Hepatocyte (in vitro differentiated cells): ENCODE measurements around the gene GRM4. TPM values are rescaled to one million over a fixed set of nuclear protein-coding genes. Genes with fewer than 3 reads are reported as not detected.

Source experiments
- DNase-seq: peaks from one replicate; pipeline ENCODE4 v3.0.0-alpha.2; 2016; ENCODE audit warnings: low spot score
- H2AFZ ChIP-seq: fragments of 200-600 bp; sonication (generic); 2 replicates; pipeline ENCODE4 v1.6.0; 2016; ENCODE audit warnings: antibody characterized with exemption, mild to moderate bottlenecking
- H3K27ac ChIP-seq: fragments of 200-600 bp; sonication (generic); 2 replicates; pipeline ENCODE4 v1.5.1; 2016; ENCODE audit warnings: mild to moderate bottlenecking
- H3K27me3 ChIP-seq: fragments of 200-600 bp; sonication (generic); 2 replicates; pipeline ENCODE4 v1.6.1; 2016
- H3K36me3 ChIP-seq: fragments of 200-600 bp; sonication (generic); replicated peaks from 2 replicates; pipeline ENCODE4 v1.5.1; 2016; ENCODE audit warnings: low read depth; ENCODE audit not compliant: insufficient read depth
- H3K4me1 ChIP-seq: fragments of 200-600 bp; sonication (generic); 2 replicates; pipeline ENCODE4 v1.5.1; 2016; ENCODE audit warnings: mild to moderate bottlenecking, moderate library complexity; ENCODE audit not compliant: insufficient read depth
- H3K4me2 ChIP-seq: fragments of 200-600 bp; sonication (generic); 2 replicates; pipeline ENCODE4 v1.6.0; 2016
- H3K4me3 ChIP-seq: fragments of 200-600 bp; sonication (generic); 2 replicates; pipeline ENCODE4 v1.5.1; 2016; ENCODE audit warnings: mild to moderate bottlenecking
- H3K79me2 ChIP-seq: fragments of 200-600 bp; sonication (generic); 2 replicates; pipeline ENCODE4 v1.6.0; 2017; ENCODE audit warnings: mild to moderate bottlenecking
- H3K9me2 ChIP-seq: fragments of 200-600 bp; sonication (generic); replicated peaks from 2 replicates; pipeline ENCODE4 v1.6.0; 2017; ENCODE audit warnings: mild to moderate bottlenecking; ENCODE audit not compliant: insufficient read depth
- H3K9me3 ChIP-seq: fragments of 200-600 bp; sonication (generic); 2 replicates; pipeline ENCODE4 v1.5.1; 2016; ENCODE audit warnings: low read depth, mild to moderate bottlenecking
- H4K20me1 ChIP-seq: fragments of 200-600 bp; sonication (generic); 2 replicates; pipeline ENCODE4 v1.6.0; 2016; ENCODE audit warnings: mild to moderate bottlenecking; ENCODE audit not compliant: insufficient read depth, poor library complexity, severe bottlenecking
- EZH2 ChIP-seq: fragments of 200-600 bp; sonication (generic); IDR thresholded peaks from 2 replicates; pipeline ENCODE4 v1.6.1; 2016; ENCODE audit warnings: antibody characterized with exemption, mild to moderate bottlenecking, borderline replicate concordance
- EZH2phosphoT487 ChIP-seq: fragments of 200-600 bp; sonication (generic); IDR thresholded peaks from one replicate; pipeline ENCODE4 v1.6.1; 2018; ENCODE audit warnings: antibody characterized with exemption, mild to moderate bottlenecking, low read depth, moderate library complexity; ENCODE audit not compliant: unreplicated experiment, severe bottlenecking
- WGBS: methylation state at CpG from one replicate; pipeline ENCODE4 v1.1.6; 2016; ENCODE audit warnings: low lambda C conversion rate; ENCODE audit errors: missing lambda C conversion rate; 5-methylcytosine and 5-hydroxymethylcytosine counted together
- polyA plus RNA-seq: library from polyadenylated mRNA; unstranded; fragments of >200 nt; fragmentation: Nextera tagmentation; extraction: Ambion mirVana; gene quantifications from 2 replicates; pipeline ENCODE4 v1.2.1, GENCODE V29; 2016
- total RNA-seq: library from RNA; depleted of rRNA; stranded (reverse); fragments of >200 nt; gene quantifications from 2 replicates; pipeline ENCODE4 v1.2.3, GENCODE V29; 2014
- TF ChIP-seq, protein P1 (sequence below): fragments of 200-600 bp; sonication (generic); IDR thresholded peaks from 2 replicates; pipeline ENCODE4 v1.5.1; 2016; ENCODE audit warnings: antibody characterized with exemption, mild to moderate bottlenecking; ENCODE audit not compliant: poor library complexity

Gene GRM4
- total and polyA plus RNA-seq, 2 experiments from 2014 or later, result 0.03 TPM; not detected in 1

DNA sequence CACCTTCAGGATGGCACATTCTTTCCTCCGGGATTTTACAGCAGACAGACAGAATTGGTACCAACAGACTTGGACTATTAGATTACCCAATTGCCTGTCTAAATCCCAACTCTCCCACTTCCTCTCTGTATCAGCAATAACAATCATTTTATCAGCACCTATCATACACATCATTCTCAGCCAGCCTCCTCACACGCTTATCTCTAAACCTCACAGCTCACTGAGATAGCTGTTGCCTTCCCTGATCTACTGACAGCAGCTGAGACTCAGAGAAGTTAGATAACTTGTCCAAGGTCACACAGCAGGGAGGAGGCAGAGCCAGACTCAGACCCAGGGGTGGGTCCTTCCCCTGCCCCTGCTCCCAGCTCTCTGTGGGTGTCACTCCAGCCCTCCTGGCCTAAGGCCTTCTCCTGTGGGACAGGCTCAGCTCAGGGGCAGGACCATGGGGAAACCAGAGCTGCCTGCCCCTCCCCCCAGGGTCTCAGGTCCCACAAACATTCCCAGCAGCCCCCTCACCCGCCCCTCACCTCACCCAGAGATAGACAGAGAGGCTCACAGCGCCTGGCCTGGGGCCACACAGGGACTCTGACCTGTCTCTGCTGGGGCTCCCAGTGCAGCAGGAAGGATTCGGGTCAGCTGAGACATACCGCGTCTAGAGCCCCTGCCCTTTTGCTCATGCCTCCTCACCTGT is 92.8 kb downstream of the GRM4 start:
- Histone ChIP-seq H3K9me3 (no peaks in the 10 kb centered on the region), H3K79me2 (no peaks in the 10 kb centered on the region), H3K4me2 (no peak overlapping the region), H3K27me3 (peaks cover 1% of the 10 kb centered on the region), H3K4me3 (no peak overlapping the region), H3K4me1 (no peaks in the 10 kb centered on the region), H3K27ac (no peak overlapping the region), H4K20me1 (no peaks in the 10 kb centered on the region), H2AFZ (no peak overlapping the region), H3K36me3 (no peaks in the 10 kb centered on the region), H3K9me2 (no peaks in the 10 kb centered on the region)
- no peak for DNase-seq
- TF ChIP-seq, protein P1, sequence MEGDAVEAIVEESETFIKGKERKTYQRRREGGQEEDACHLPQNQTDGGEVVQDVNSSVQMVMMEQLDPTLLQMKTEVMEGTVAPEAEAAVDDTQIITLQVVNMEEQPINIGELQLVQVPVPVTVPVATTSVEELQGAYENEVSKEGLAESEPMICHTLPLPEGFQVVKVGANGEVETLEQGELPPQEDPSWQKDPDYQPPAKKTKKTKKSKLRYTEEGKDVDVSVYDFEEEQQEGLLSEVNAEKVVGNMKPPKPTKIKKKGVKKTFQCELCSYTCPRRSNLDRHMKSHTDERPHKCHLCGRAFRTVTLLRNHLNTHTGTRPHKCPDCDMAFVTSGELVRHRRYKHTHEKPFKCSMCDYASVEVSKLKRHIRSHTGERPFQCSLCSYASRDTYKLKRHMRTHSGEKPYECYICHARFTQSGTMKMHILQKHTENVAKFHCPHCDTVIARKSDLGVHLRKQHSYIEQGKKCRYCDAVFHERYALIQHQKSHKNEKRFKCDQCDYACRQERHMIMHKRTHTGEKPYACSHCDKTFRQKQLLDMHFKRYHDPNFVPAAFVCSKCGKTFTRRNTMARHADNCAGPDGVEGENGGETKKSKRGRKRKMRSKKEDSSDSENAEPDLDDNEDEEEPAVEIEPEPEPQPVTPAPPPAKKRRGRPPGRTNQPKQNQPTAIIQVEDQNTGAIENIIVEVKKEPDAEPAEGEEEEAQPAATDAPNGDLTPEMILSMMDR, result no peak
- no peak for TF ChIP-seq EZH2
- TF ChIP-seq EZH2phosphoT487, result no peak
- WGBS, result 62% methylated on average over 7 of the region's 7 CpGs

DNA sequence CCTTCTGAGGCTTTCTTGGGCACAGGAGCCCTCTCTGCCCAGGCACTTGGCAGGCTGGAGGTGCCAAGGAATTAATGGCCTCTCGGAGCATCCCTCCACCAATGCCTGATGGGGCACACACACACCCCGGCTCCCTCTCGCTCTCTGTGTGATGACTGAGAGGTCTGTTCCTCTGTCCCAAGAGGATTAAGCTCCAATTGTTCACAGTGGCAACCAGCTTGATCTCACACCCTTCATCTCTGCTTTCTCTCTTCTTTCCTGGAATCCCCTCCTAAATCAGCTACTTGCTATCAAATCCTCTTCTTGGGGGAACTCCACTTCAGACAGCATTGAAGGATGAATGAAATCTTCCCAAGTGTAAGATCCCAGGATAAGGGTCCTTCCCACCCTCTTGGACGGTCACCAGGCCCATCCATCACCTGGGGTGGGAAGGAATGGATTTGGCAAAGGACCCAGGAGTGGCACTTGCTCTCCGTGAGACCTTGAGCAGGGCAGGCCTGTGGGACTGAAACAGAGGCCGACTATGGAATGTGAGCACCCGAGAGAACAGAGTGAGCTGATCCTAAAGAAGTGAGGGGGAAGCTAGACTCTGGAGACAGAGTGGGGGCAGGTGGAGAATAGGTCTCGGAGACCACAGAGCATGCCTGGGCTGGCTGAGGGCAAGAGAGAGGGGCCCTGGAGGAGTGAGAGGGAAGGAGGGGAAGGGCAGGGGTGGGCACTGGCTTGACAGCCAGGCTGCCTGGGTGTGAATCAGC is 93.6 kb downstream of the GRM4 start:
- H2AFZ ChIP-seq, result no peak overlapping the region
- H3K4me1 ChIP-seq, result no peaks in the 10 kb centered on the region
- no peaks in the 10 kb centered on the region for H4K20me1 ChIP-seq
- H3K4me2 ChIP-seq, result no peak overlapping the region
- H3K9me2 ChIP-seq, result no peaks in the 10 kb centered on the region
- peaks cover 8% of the 10 kb centered on the region for H3K27me3 ChIP-seq
- H3K4me3 ChIP-seq, result no peak overlapping the region
- DNase-seq, result no peak
- H3K27ac ChIP-seq, result no peak overlapping the region
- WGBS, result 73% methylated on average over 8 of the region's 8 CpGs
- H3K36me3 ChIP-seq, result no peaks in the 10 kb centered on the region
- H3K9me3 ChIP-seq, result no peaks in the 10 kb centered on the region
- TF ChIP-seq, protein P1, result no peak
- TF ChIP-seq EZH2 (no peak), EZH2phosphoT487 (no peak)
- no peaks in the 10 kb centered on the region for H3K79me2 ChIP-seq

DNA sequence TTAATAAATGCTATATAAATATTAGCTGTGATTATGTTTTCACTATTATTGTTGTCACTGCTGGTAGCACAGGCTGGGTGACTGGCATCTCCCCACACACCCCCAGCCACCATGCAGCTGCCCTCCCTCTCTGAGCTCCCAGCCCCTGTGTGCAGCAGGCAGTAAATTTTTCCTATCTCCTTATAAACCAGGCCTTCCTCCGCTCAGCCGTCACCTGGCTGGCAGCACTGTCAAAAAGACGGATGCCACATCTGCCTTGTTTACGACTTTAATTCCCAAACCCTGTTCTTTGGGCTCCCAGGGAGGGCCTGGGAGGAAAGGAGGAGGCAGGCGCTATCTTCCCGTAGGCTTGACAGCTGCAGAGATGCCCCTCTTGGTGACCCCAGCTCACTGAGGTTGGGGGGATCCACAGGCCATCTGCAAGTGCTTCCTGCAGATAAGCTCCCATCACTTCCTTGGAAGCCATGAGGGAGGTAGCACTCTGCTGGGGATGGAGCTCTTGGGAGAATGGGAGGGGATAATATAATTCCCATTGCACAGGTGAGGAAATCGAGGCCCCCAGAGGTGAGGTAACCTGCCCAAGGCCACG is 94.5 kb downstream of the GRM4 start:
- H3K27me3 ChIP-seq, result peaks cover 8% of the 10 kb centered on the region

More for the DNA sequence above, 94.5 kb downstream of the GRM4 start:
- 54% methylated on average over 8 of the region's 8 CpGs for WGBS
- Histone ChIP-seq H3K27ac (no peak overlapping the region), H3K4me1 (no peaks in the 10 kb centered on the region), H2AFZ (no peak overlapping the region), H3K4me3 (no peak overlapping the region), H3K4me2 (no peak overlapping the region), H3K36me3 (no peaks in the 10 kb centered on the region), H3K79me2 (no peaks in the 10 kb centered on the region), H3K9me3 (no peaks in the 10 kb centered on the region), H3K9me2 (no peaks in the 10 kb centered on the region), H4K20me1 (no peaks in the 10 kb centered on the region)
- TF ChIP-seq EZH2phosphoT487 (no peak), EZH2 (no peak)
- TF ChIP-seq, protein P1, result no peak
- no peak for DNase-seq
